K562 (cell line): ENCODE results near the gene CBFA2T3. TPM values are rescaled to one million over a fixed set of nuclear protein-coding genes. Genes with fewer than 3 reads are reported as not detected.

Experiments
- ATAC-seq: fragments of 200-7000 bp; cut with Tn5 transposase; 3 replicates; pipeline ENCODE4 v1.9.1; 2020; ENCODE audit warnings: moderate library complexity
- BruUV-seq: library from RNA; stranded (reverse); fragments of 400-500 nt; replicated peaks from 2 replicates; lab custom pipeline; 2021; lab: Mats Ljungman, UMichigan
- CTCF ChIA-PET: fragments of 300-600 bp; formaldehyde crosslinking; extraction: SDS; loops from one replicate; lab custom pipeline; 2021; ENCODE audit warnings: low intra/inter-chr PET ratio; lab: Yijun Ruan, JAX
- POLR2A ChIA-PET: fragments of 300-600, 350-650 bp; sonication (Branson Sonifier 250); formaldehyde crosslinking; extraction: SDS; loops from one replicate; lab custom pipeline; 2021; ENCODE audit warnings: antibody characterized with exemption, inconsistent platforms; lab: Yijun Ruan, JAX
- DNase-seq, 4 experiments: peaks; one replicate each; pipeline versions ENCODE4 v3.0.0 to v3.0.0-alpha.2; 2011 to 2018; ENCODE audit warnings: low spot score in 3 of 4, mixed read lengths in 3 of 4; ENCODE audit errors: extremely low read depth in 1 of 4
- FAIRE-seq: peaks from 2 replicates; lab custom pipeline; 2011; peaks lifted over from hg19 to GRCh38; lab: Jason Lieb, UNC
- H2AFZ ChIP-seq: 2 replicates; pipeline ENCODE4 v1.6.0; 2011; ENCODE audit warnings: low read depth, low read length, control low read depth, inconsistent platforms
- H3K27ac ChIP-seq: fragments of 200-600 bp; 3 replicates; pipeline ENCODE4 v1.8.0; 2011; ENCODE audit warnings: low read depth, mild to moderate bottlenecking, control low read depth, inconsistent platforms, low read length, moderate library complexity, mixed read lengths; ENCODE audit errors: extremely low read depth
- H3K27me3 ChIP-seq, 2 experiments: fragments of 300-600 bp in 1 of 2; 2 replicates in 1 of 2; 3 replicates in 1 of 2; pipeline versions ENCODE4 v1.6.0 to v1.8.0; 2011; ENCODE audit warnings: inconsistent platforms in 2 of 2, low read length in 2 of 2, mild to moderate bottlenecking in 1 of 2, mixed read lengths in 1 of 2, moderate library complexity in 1 of 2; ENCODE audit not compliant: control insufficient read depth in 2 of 2, insufficient read depth in 2 of 2
- H3K36me3 ChIP-seq: fragments of 300-600 bp; 3 replicates; pipeline ENCODE4 v1.8.0; 2011; ENCODE audit warnings: mild to moderate bottlenecking, low read length, inconsistent platforms; ENCODE audit not compliant: control insufficient read depth, insufficient read depth
- H3K4me1 ChIP-seq, 2 experiments: fragments of 200-600 bp in 1 of 2; replicated peaks in 1 of 2; 2 replicates in 1 of 2; 3 replicates in 1 of 2; pipeline versions ENCODE4 v1.5.1 to v1.8.0; 2011; ENCODE audit warnings: inconsistent platforms in 2 of 2, low read length in 2 of 2, mild to moderate bottlenecking in 1 of 2, mixed read lengths in 1 of 2, moderate library complexity in 1 of 2; ENCODE audit not compliant: control insufficient read depth in 2 of 2, insufficient read depth in 2 of 2
- H3K4me2 ChIP-seq: 2 replicates; pipeline ENCODE4 v1.6.1; 2011; ENCODE audit warnings: low read length, control low read depth, inconsistent platforms, mixed read lengths; ENCODE audit not compliant: insufficient read depth
- H3K4me3 ChIP-seq: fragments of 200-600 bp; sonication (generic), shearing (Covaris generic); 2 replicates; pipeline ENCODE4 v1.5.1; 2016; ENCODE audit warnings: control low read depth, inconsistent platforms
- H3K79me2 ChIP-seq: fragments of 200-600 bp; 3 replicates; pipeline ENCODE4 v1.8.0; 2011; ENCODE audit warnings: low read length, inconsistent platforms; ENCODE audit not compliant: control insufficient read depth, insufficient read depth
- H3K9ac ChIP-seq, 2 experiments: 2 replicates each; pipeline versions ENCODE4 v1.6.0 to v1.6.1; 2011; ENCODE audit warnings: low read depth in 2 of 2, low read length in 2 of 2, control low read depth in 1 of 2, inconsistent platforms in 1 of 2, mild to moderate bottlenecking in 1 of 2, mixed read lengths in 1 of 2; ENCODE audit not compliant: insufficient read depth in 1 of 2
- H3K9me1 ChIP-seq: one replicate; pipeline ENCODE4 v1.6.0; 2011; ENCODE audit warnings: inconsistent platforms, mild to moderate bottlenecking, low read length, moderate library complexity; ENCODE audit not compliant: control insufficient read depth, insufficient read depth
- H3K9me3 ChIP-seq: replicated peaks from 2 replicates; pipeline ENCODE4 v1.5.1; 2011; ENCODE audit warnings: low read depth, low read length, inconsistent platforms; ENCODE audit not compliant: control insufficient read depth, insufficient read depth
- H4K20me1 ChIP-seq: replicated peaks from 2 replicates; pipeline ENCODE4 v1.6.1; 2011; ENCODE audit warnings: low read length, inconsistent platforms, mixed read lengths; ENCODE audit not compliant: control insufficient read depth, insufficient read depth
- ARID1B ChIP-seq: fragments of 450-650 bp; IDR thresholded peaks from 2 replicates; pipeline ENCODE4 v1.6.1; 2016; ENCODE audit warnings: antibody characterized with exemption, mild to moderate bottlenecking, inconsistent platforms
- CC2D1A ChIP-seq: fragments of 450-650 bp; IDR thresholded peaks from 2 replicates; pipeline ENCODE4 v1.6.1; 2017; ENCODE audit warnings: mild to moderate bottlenecking
- DPF2 ChIP-seq: fragments of 450-650 bp; IDR thresholded peaks from 2 replicates; pipeline ENCODE4 v1.6.1; 2016
- MXI1 ChIP-seq: IDR thresholded peaks from 2 replicates; pipeline ENCODE4 v1.6.1; 2011; ENCODE audit warnings: low read depth, mild to moderate bottlenecking, improper control_type of control experiment, low read length
- PHB ChIP-seq: fragments of 250-450 bp; sonication (Bioruptor Pico); IDR thresholded peaks from 2 replicates; pipeline ENCODE4 v1.5.0; 2021
- PURB ChIP-seq: sonication (generic); formaldehyde crosslinking; IDR thresholded peaks from 2 replicates; pipeline ENCODE4 v1.9.0; 2021; ENCODE audit warnings: low read depth, mild to moderate bottlenecking, missing genetic modification reagents
- RBFOX2 ChIP-seq: fragments of 200-400 bp; formaldehyde crosslinking; IDR thresholded peaks from 2 replicates; pipeline ENCODE4 v1.6.1; 2017; ENCODE audit warnings: low read depth, mild to moderate bottlenecking, low read length, moderate library complexity
- RHOXF2B ChIP-seq: fragments of 250-450 bp; sonication (Bioruptor Pico); conservative IDR thresholded peaks from 2 replicates; pipeline ENCODE4 v1.5.1; 2021
- SREBF1 ChIP-seq: fragments of 150-350 bp; IDR thresholded peaks from 2 replicates; pipeline ENCODE4 v1.6.1; 2014; ENCODE audit warnings: antibody characterized with exemption, low read depth, low read length, borderline replicate concordance
- TAL1 ChIP-seq: fragments of 450-650 bp; IDR thresholded peaks from 2 replicates; pipeline ENCODE4 v1.6.1; 2016; ENCODE audit warnings: mild to moderate bottlenecking
- U2AF2 ChIP-seq: fragments of 200-400 bp; formaldehyde crosslinking; optimal IDR thresholded peaks from 2 replicates; pipeline ENCODE3; 2017; ENCODE audit warnings: low read depth, mild to moderate bottlenecking, low read length
- ZBTB7A ChIP-seq: IDR thresholded peaks from 2 replicates; pipeline ENCODE4 v1.6.1; 2011; ENCODE audit warnings: low read depth, mild to moderate bottlenecking, low read length, moderate library complexity, borderline replicate concordance; ENCODE audit not compliant: control insufficient read depth
- ZNF175 ChIP-seq: fragments of 200-800 bp; sonication (Bioruptor generic); IDR thresholded peaks from 2 replicates; pipeline ENCODE4 v1.6.1; 2016; ENCODE audit warnings: low read depth, mild to moderate bottlenecking, missing genetic modification characterization, missing compliant biosample characterization
- ZNF444 ChIP-seq: fragments of 250-450 bp; sonication (Bioruptor Pico); IDR thresholded peaks from 2 replicates; pipeline ENCODE4 v1.4.0; 2020; ENCODE audit warnings: mild to moderate bottlenecking, moderate library complexity
- ZSCAN29 ChIP-seq: fragments of 450-650 bp; IDR thresholded peaks from 2 replicates; pipeline ENCODE4 v1.6.1; 2017
- WGBS: fragments of 100-300 bp; shearing (Covaris generic); methylation state at CpG from one replicate; pipeline ENCODE4 v1.1.6; 2016; ENCODE audit warnings: low coverage, mixed read lengths; ENCODE audit not compliant: insufficient coverage; ENCODE audit errors: missing lambda C conversion rate; 5-methylcytosine and 5-hydroxymethylcytosine counted together
- in situ Hi-C: fragments of 300-500 bp; cut with MboI; formaldehyde crosslinking; loops from 4 replicates; pipeline ENCODE4 v1.15.0; 2018; ENCODE audit warnings: inconsistent platforms, mixed read lengths
- intact Hi-C: fragments of 100-400 bp; cut with micrococcal nuclease; formaldehyde crosslinking; loops from 2 replicates; pipeline ENCODE4 v1.14.2; 2022
- polyA plus RNA-seq, 8 experiments: library from polyadenylated mRNA; depleted of rRNA in 4 of 8; stranded (reverse) in 5 of 8; unstranded in 3 of 8; fragments of >200 nt; fragmentation: Nextera tagmentation in 2 of 8; fragmentation: Illumina TruSeq in 1 of 8; extraction: Ambion mirVana in 2 of 8; extraction: Trizol in 1 of 8; gene quantifications; 2 replicates each; pipeline versions ENCODE4 v1.2.1 to v1.2.3, GENCODE V29; 2011 to 2014; ENCODE audit warnings: inconsistent platforms in 1 of 8, missing spikeins in 1 of 8
- total RNA-seq, 7 experiments: library from RNA; depleted of rRNA in 6 of 7; stranded (reverse); fragments of >200 nt in 6 of 7; fragmentation: Illumina TruSeq in 2 of 7; extraction: Trizol in 2 of 7; gene quantifications; 2 replicates each; pipeline versions ENCODE4 v1.2.1 to v1.2.3, GENCODE V29; 2011 to 2021; ENCODE audit warnings: low replicate concordance in 1 of 7
- TF ChIP-seq, protein P1 (sequence below): fragments of 250-450 bp; sonication (Bioruptor Pico); IDR thresholded peaks from 2 replicates; pipeline ENCODE4 v1.4.0; 2020; ENCODE audit warnings: borderline replicate concordance
- TF ChIP-seq, protein P2 (sequence below): fragments of 200-800 bp; sonication (Bioruptor generic); IDR thresholded peaks from 2 replicates; pipeline ENCODE4 v1.6.1; 2017; ENCODE audit warnings: missing genetic modification characterization, missing compliant biosample characterization
- TF ChIP-seq, protein P3 (sequence below): fragments of 250-450 bp; sonication (Bioruptor Pico); IDR thresholded peaks from 2 replicates; pipeline ENCODE4 v1.8.0; 2022; ENCODE audit warnings: inconsistent platforms

CBFA2T3 gene
- total and polyA plus RNA-seq, 9 of the 15 experiments (the other 6 are each of a cell fraction or from before 2014, with no cell fraction given) = 2.3 to 145 (median 6.7) TPM

DNA sequence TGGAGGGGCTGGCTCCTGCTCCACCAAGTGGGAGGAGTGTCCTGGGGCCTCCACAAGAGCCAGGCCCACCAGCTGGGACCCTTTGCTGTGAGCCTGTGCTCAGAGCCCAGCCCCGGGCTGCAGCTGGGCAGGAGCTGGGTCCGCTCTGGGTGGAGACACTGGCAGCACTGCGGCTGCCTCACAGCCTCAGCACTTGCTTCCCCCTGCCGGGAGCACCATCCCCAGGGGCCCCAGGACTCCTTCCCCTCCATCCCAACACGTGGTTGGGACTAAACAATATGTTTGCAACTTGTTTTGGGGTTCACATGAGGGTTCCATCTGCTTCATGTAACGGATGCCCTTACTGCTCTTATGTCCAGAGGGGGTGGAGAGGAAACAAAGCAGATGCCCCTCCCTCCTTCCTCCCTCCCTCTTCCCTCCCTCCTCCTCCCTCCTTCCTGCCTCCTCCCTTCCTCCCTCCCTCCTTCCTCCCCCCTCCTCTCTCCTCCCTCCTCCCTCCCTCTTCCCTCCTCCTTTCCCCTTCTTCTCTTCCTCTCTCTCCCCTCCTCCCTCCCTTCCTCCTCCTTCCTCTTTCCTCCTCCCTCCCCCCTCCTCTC is 16.3 kb upstream of the CBFA2T3 start:
- 0% methylated on average over 4 of the region's 6 CpGs for WGBS
- peak; percentile 20 for ATAC-seq
- no TSS peak for BruUV-seq
- intact Hi-C loops = loop anchor here (5.0 kb wide), 1 partner anchor 99 kb away; the partner anchor contains the start of gene ACSF3
- peaks cover 4% of the 10 kb centered on the region for H3K9me1 ChIP-seq
- ChIA-PET CTCF (no interaction called here), POLR2A (interaction anchor here (0.6 to 1.4 kb wide), 11 partner anchors 8 to 225 kb away, joined by 3 to 7 read pairs (median 4); no protein-coding TSS in a partner anchor)
- in situ Hi-C loops = no loop called here
- H3K4me2 ChIP-seq = peak overlapping the region; percentile 81
- H2AFZ ChIP-seq = peak overlapping the region; percentile 36; the same call in 1 of the 2 replicates
- peaks cover 14% of the 10 kb centered on the region for H3K9me3 ChIP-seq
- H3K36me3 ChIP-seq = no peaks in the 10 kb centered on the region
- no peaks in the 10 kb centered on the region for H3K27me3 ChIP-seq
- DNase-seq = peak in 2 of 4 experiments; percentile 65 to 90
- H4K20me1 ChIP-seq = no peaks in the 10 kb centered on the region
- no peak for FAIRE-seq
- H3K4me3 ChIP-seq = peak overlapping the region; percentile 35
- peaks cover 54 to 82% of the 10 kb centered on the region in 2 experiments for H3K4me1 ChIP-seq
- H3K79me2 ChIP-seq = peaks cover 8% of the 10 kb centered on the region; the same call in 2 of the 3 replicates
- H3K9ac ChIP-seq = peak overlapping the region; percentile 77 to 83
- H3K27ac ChIP-seq = peak overlapping the region; percentile 97
- TF ChIP-seq MXI1 = no peak
- peak; percentile 67; the same call in 1 of the 2 replicates for TF ChIP-seq ZNF444 (CRISPR knock-in tag)
- TF ChIP-seq DPF2 = peak; percentile 46; the same call in 1 of the 2 replicates
- TF ChIP-seq ARID1B = peak; percentile 24
- TF ChIP-seq ZNF175 (CRISPR knock-in tag) = no peak
- TF ChIP-seq ZSCAN29 = no peak; the same call in 1 of the 2 replicates
- no peak for TF ChIP-seq U2AF2
- no peak; the same call in 1 of the 2 replicates for TF ChIP-seq RBFOX2
- no peak for TF ChIP-seq PURB (CRISPR knock-in tag)
- TF ChIP-seq PHB (CRISPR knock-in tag) = no peak
- TF ChIP-seq, protein P1, sequence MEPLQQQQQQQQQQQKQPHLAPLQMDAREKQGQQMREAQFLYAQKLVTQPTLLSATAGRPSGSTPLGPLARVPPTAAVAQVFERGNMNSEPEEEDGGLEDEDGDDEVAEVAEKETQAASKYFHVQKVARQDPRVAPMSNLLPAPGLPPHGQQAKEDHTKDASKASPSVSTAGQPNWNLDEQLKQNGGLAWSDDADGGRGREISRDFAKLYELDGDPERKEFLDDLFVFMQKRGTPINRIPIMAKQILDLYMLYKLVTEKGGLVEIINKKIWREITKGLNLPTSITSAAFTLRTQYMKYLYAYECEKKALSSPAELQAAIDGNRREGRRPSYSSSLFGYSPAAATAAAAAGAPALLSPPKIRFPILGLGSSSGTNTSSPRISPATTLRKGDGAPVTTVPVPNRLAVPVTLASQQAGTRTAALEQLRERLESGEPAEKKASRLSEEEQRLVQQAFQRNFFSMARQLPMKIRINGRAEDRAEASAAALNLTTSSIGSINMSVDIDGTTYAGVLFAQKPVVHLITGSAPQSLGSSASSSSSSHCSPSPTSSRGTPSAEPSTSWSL = no peak
- TF ChIP-seq, protein P2, sequence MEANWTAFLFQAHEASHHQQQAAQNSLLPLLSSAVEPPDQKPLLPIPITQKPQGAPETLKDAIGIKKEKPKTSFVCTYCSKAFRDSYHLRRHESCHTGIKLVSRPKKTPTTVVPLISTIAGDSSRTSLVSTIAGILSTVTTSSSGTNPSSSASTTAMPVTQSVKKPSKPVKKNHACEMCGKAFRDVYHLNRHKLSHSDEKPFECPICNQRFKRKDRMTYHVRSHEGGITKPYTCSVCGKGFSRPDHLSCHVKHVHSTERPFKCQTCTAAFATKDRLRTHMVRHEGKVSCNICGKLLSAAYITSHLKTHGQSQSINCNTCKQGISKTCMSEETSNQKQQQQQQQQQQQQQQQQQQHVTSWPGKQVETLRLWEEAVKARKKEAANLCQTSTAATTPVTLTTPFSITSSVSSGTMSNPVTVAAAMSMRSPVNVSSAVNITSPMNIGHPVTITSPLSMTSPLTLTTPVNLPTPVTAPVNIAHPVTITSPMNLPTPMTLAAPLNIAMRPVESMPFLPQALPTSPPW = peak; percentile 91
- no peak for TF ChIP-seq SREBF1
- TF ChIP-seq CC2D1A = no peak
- no peak; the same call in 1 of the 2 replicates for TF ChIP-seq ZBTB7A
- no peak for TF ChIP-seq TAL1
- TF ChIP-seq, protein P3, sequence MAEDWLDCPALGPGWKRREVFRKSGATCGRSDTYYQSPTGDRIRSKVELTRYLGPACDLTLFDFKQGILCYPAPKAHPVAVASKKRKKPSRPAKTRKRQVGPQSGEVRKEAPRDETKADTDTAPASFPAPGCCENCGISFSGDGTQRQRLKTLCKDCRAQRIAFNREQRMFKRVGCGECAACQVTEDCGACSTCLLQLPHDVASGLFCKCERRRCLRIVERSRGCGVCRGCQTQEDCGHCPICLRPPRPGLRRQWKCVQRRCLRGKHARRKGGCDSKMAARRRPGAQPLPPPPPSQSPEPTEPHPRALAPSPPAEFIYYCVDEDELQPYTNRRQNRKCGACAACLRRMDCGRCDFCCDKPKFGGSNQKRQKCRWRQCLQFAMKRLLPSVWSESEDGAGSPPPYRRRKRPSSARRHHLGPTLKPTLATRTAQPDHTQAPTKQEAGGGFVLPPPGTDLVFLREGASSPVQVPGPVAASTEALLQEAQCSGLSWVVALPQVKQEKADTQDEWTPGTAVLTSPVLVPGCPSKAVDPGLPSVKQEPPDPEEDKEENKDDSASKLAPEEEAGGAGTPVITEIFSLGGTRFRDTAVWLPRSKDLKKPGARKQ = no peak
- TF ChIP-seq RHOXF2B (CRISPR knock-in tag) = no peak
